ENCODE results near the gene TNFAIP8. TPM values are rescaled to one million over a fixed set of nuclear protein-coding genes. Genes with fewer than 3 reads are reported as not detected.

The TNFAIP8 gene
- total RNA-seq, 4 donors from 2014 or later = 9.8 to 28.1 (median 22.5) TPM

DNA sequence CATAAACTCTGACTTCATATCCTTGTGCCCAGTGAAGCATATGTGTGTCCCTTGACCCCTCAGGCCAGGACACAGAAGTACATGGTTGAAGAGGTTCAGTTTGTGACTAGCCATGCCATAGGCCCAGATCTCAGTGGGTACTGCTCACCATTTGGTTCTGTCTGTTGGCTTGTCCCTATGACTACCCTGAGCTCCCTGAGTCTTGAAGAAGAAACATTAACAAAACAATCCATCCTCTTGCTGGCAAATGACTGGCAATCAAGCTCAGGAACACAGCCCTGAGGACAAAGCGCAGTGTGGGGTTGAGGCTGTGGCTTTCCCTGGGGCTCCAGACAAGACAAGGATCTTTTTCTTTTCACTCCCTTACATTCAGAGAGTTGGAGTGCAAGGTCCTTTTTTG lies 46.3 kb downstream of the TNFAIP8 start:
- no peak overlapping the region for H3K4me3 ChIP-seq
- no peak for TF ChIP-seq EP300 (IDR thresholded peaks at IDR 0.05; ENCODE audit: low read depth)
- TF ChIP-seq, protein P1, sequence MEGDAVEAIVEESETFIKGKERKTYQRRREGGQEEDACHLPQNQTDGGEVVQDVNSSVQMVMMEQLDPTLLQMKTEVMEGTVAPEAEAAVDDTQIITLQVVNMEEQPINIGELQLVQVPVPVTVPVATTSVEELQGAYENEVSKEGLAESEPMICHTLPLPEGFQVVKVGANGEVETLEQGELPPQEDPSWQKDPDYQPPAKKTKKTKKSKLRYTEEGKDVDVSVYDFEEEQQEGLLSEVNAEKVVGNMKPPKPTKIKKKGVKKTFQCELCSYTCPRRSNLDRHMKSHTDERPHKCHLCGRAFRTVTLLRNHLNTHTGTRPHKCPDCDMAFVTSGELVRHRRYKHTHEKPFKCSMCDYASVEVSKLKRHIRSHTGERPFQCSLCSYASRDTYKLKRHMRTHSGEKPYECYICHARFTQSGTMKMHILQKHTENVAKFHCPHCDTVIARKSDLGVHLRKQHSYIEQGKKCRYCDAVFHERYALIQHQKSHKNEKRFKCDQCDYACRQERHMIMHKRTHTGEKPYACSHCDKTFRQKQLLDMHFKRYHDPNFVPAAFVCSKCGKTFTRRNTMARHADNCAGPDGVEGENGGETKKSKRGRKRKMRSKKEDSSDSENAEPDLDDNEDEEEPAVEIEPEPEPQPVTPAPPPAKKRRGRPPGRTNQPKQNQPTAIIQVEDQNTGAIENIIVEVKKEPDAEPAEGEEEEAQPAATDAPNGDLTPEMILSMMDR (IDR thresholded peaks at IDR 0.05) = no peak
- TF ChIP-seq POLR2A (IDR thresholded peaks at IDR 0.05) = no peak
- no peak for TF ChIP-seq POLR2AphosphoS5 (IDR thresholded peaks at IDR 0.05)
- 100% methylated on average over 1 of the region's 1 CpG; no CpG with 5 or more reads in 1 of the 2 donors for WGBS, 2 donors (ENCODE audit: low coverage in 1 of 2)
- H3K4me1 ChIP-seq = peaks cover 0 to 28% (median 13%) of the 10 kb centered on the region in 4 donors
- H3K27me3 ChIP-seq = no peaks in the 10 kb centered on the region
- intact Hi-C loops (cut with DNase I; ENCODE audit: low total_unique reads) = no loop called here
- in situ Hi-C loops (cut with MboI; ENCODE audit: low pct_ligation_motif_present in 1 of 4, low pct_unique_long_range_greater_than_20kb in 1 of 4, low sequenced_read_pairs in 3 of 4) = loop anchor here (25.0 kb wide), 3 partner anchors 140 to 415 kb away; partner anchors contain the start of gene DTWD2 (in 1 of the 4)
- no peak for DNase-seq
- H3K36me3 ChIP-seq = no peaks in the 10 kb centered on the region
- H3K9me3 ChIP-seq = no peaks in the 10 kb centered on the region
- H3K27ac ChIP-seq = no peak overlapping the region

GRCh38 chr5:119402555-119402954 lies 46.7 kb downstream of the TNFAIP8 start:
- no peaks in the 10 kb centered on the region for H3K27me3 ChIP-seq
- H3K36me3 ChIP-seq = no peaks in the 10 kb centered on the region
- no peak for DNase-seq
- in situ Hi-C loops (cut with MboI; ENCODE audit: low pct_ligation_motif_present in 1 of 4, low pct_unique_long_range_greater_than_20kb in 1 of 4, low sequenced_read_pairs in 3 of 4) (loop anchor here (25.0 kb wide), 3 partner anchors 140 to 415 kb away; partner anchors contain the start of gene DTWD2 (in 1 of the 4)), intact Hi-C loops (cut with DNase I; ENCODE audit: low total_unique reads) (no loop called here)
- no peak overlapping the region for H3K4me3 ChIP-seq
- H3K4me1 ChIP-seq = peaks cover 0 to 28% (median 13%) of the 10 kb centered on the region in 4 donors
- H3K27ac ChIP-seq = no peak overlapping the region
- no peaks in the 10 kb centered on the region for H3K9me3 ChIP-seq
- WGBS, 2 donors (ENCODE audit: low coverage in 1 of 2) = 83 to 87% methylated on average over 4 of the region's 4 CpGs
- no peak for TF ChIP-seq POLR2AphosphoS5 (IDR thresholded peaks at IDR 0.05)
- TF ChIP-seq EP300 (IDR thresholded peaks at IDR 0.05; ENCODE audit: low read depth) = no peak

GRCh38 chr5:119404033-119404432 lies 48.2 kb downstream of the TNFAIP8 start:
- in situ Hi-C loops (cut with MboI; ENCODE audit: low pct_ligation_motif_present in 1 of 4, low pct_unique_long_range_greater_than_20kb in 1 of 4, low sequenced_read_pairs in 3 of 4) = loop anchor here (25.0 kb wide), 3 partner anchors 142 to 417 kb away; partner anchors contain the start of gene DTWD2 (in 1 of the 4)
- no peaks in the 10 kb centered on the region for H3K36me3 ChIP-seq
- 61 to 77% methylated on average over 2 of the region's 2 CpGs for WGBS, 2 donors (ENCODE audit: low coverage in 1 of 2)
- H3K4me3 ChIP-seq = no peak overlapping the region
- intact Hi-C loops (cut with DNase I; ENCODE audit: low total_unique reads) = no loop called here
- DNase-seq = no peak
- no peak overlapping the region for H3K27ac ChIP-seq
- H3K9me3 ChIP-seq = no peaks in the 10 kb centered on the region
- H3K27me3 ChIP-seq = no peaks in the 10 kb centered on the region
- TF ChIP-seq, protein P1 (IDR thresholded peaks at IDR 0.05) = no peak
- TF ChIP-seq POLR2AphosphoS5 (IDR thresholded peaks at IDR 0.05) = no peak
- no peak for TF ChIP-seq EP300 (IDR thresholded peaks at IDR 0.05; ENCODE audit: low read depth)
- no peak for TF ChIP-seq POLR2A (IDR thresholded peaks at IDR 0.05)
- peaks cover 0 to 15% (median 7%) of the 10 kb centered on the region in 4 donors for H3K4me1 ChIP-seq

- peaks cover 0 to 2% (median 0%) of the 10 kb centered on the region in 4 donors for H3K4me1 ChIP-seq
- DNase-seq = no peak
- no peaks in the 10 kb centered on the region for H3K9me3 ChIP-seq
- H3K36me3 ChIP-seq = no peaks in the 10 kb centered on the region
- H3K27ac ChIP-seq = no peak overlapping the region
- no peaks in the 10 kb centered on the region for H3K27me3 ChIP-seq
- WGBS, 2 donors (ENCODE audit: low coverage in 1 of 2) = 85 to 90% methylated on average over 4 of the region's 4 CpGs
- TF ChIP-seq, protein P1 (IDR thresholded peaks at IDR 0.05) = no peak
- TF ChIP-seq POLR2AphosphoS5 (IDR thresholded peaks at IDR 0.05) (no peak), POLR2A (IDR thresholded peaks at IDR 0.05) (no peak), EP300 (IDR thresholded peaks at IDR 0.05; ENCODE audit: low read depth) (no peak)
- H3K4me3 ChIP-seq = no peak overlapping the region
- in situ Hi-C loops (cut with MboI; ENCODE audit: low pct_ligation_motif_present in 1 of 4, low pct_unique_long_range_greater_than_20kb in 1 of 4, low sequenced_read_pairs in 3 of 4) = loop anchor here (25.0 kb wide), 3 partner anchors 143 to 418 kb away; partner anchors contain the start of gene DTWD2 (in 1 of the 4)
- intact Hi-C loops (cut with DNase I; ENCODE audit: low total_unique reads) = no loop called here
These were observed 49.6 kb downstream of the TNFAIP8 start for GRCh38 chr5:119405419-119405818.

All from transverse colon (tissue), 4 donors.